BLaER1 treated with 17β-estradiol and CSF1 and Interleukin-3, amounts not matched to agents 10 nM and 100 nM (cell line): ENCODE measurements around the gene JUNB.

Experiments
- H3K27ac ChIP-seq, 11 experiments: shearing (Covaris generic); formaldehyde crosslinking; 2 replicates each; pipeline ENCODE4 v1.8.1; 2022
- H3K27me3 ChIP-seq, 11 experiments: shearing (Covaris generic); formaldehyde crosslinking; 2 replicates each; pipeline ENCODE4 v1.8.1; 2022
- H3K36me3 ChIP-seq, 11 experiments: shearing (Covaris generic); formaldehyde crosslinking; 2 replicates each; pipeline ENCODE4 v1.8.1; 2022
- H3K4me1 ChIP-seq, 10 experiments: shearing (Covaris generic); formaldehyde crosslinking; 2 replicates each; pipeline ENCODE4 v1.8.1; 2022
- H3K4me2 ChIP-seq, 11 experiments: shearing (Covaris generic); formaldehyde crosslinking; 2 replicates each; pipeline ENCODE4 v1.8.1; 2022
- H3K4me3 ChIP-seq, 10 experiments: shearing (Covaris generic); formaldehyde crosslinking; 2 replicates each; pipeline ENCODE4 v1.8.1; 2022
- H3K9ac ChIP-seq, 11 experiments: shearing (Covaris generic); formaldehyde crosslinking; 2 replicates each; pipeline ENCODE4 v1.8.1; 2022
- H3K9me3 ChIP-seq, 11 experiments: shearing (Covaris generic); formaldehyde crosslinking; replicated peaks in 1 of 11; 2 replicates each; pipeline ENCODE4 v1.8.1; 2022
- H4K20me1 ChIP-seq, 11 experiments: shearing (Covaris generic); formaldehyde crosslinking; 2 replicates each; pipeline ENCODE4 v1.8.1; 2022
- Cebpa-rat ChIP-seq, 11 experiments: shearing (Covaris generic); IDR thresholded peaks; 2 replicates each; pipeline ENCODE4 v1.8.1; 2022

The JUNB gene

DNA sequence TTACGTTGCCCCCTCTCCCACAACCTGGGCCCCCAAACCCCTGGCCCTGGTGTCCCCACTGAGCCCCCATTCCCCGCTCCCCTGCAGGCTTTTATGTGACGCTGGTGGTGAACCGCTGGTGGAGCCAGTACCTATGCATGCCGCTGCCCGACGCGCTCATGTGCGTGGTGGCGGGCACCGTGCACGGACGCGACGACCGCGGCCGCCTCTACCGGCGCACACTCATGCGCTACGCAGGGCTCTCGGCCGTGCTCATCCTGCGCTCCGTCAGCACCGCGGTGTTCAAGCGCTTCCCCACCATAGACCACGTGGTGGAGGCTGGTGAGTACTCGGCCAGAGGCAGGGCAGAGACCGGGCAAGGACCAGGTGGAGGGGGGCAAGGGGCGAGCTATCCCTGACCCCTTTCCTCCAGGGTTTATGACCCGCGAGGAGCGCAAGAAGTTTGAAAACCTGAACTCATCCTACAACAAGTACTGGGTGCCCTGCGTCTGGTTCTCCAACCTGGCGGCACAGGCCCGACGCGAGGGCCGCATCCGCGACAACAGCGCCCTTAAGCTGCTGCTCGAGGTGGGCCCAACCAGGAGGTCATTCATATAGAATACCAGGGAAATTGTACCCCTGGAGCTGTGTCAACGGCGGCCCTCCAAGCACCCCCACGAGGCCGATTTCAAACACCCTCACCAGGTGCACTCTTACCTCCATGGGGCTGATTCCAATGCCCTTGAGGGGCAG lies 36.7 kb upstream of the JUNB start:
- Histone ChIP-seq H3K4me1 (peaks cover 12 to 58% (median 42%) of the 10 kb centered on the region in 10 experiments), H3K36me3 (no peaks in the 10 kb centered on the region)
- TF ChIP-seq Cebpa-rat (IDR thresholded peaks at IDR 0.05), result no peak

DNA sequence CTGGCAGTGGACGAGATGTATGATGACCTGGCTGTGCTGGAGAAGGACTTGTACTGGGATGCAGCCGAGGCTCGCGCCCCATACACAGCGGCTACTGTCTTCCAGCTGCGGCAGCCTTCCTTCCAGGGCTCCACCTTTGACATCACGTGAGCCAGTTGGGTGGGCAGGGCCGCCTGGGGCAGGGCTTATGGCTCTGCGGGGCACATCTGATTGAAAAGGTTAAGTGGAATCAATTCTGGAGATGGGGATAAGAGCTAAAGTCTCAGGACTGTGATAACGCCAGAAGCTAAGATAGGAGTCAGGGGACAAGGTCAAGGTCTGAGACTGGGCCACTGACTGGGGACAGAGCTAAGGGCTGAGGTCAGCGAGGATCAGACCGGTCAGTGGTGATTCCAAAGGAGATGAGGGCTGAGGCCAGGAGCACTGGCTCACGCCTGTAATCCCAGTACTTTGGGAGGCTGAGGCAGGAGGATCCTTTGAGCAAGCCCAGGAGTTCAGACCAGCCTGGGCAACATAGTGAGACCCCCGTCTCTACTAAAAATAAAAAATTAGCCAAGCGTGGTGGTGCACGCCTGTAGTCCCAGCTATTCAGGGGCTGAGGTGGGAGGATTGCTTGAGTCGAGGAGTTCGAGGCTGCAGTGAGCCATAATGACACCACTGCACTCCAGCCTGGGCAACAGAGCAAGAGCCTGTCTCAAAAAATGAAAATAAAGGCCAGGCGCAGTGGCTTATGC lies 35.0 kb upstream of the JUNB start:
- Histone ChIP-seq H3K4me1 (peaks cover 0 to 41% (median 25%) of the 10 kb centered on the region in 10 experiments; a peak in 17 of 20 replicates), H3K9me3 (no peaks in the 10 kb centered on the region), H3K27ac (no peak overlapping the region), H3K4me3 (no peak overlapping the region), H3K9ac (no peak overlapping the region), H3K36me3 (no peaks in the 10 kb centered on the region), H3K27me3 (no peaks in the 10 kb centered on the region), H3K4me2 (peak overlapping the region in 9 of 11 experiments; percentile 69 to 90 (median 78); a peak in 12 of 22 replicates), H4K20me1 (no peaks in the 10 kb centered on the region)
- no peak for TF ChIP-seq Cebpa-rat (IDR thresholded peaks at IDR 0.05)

More for the DNA sequence above, 36.7 kb upstream of the JUNB start:
- Histone ChIP-seq H3K9me3 (no peaks in the 10 kb centered on the region), H3K4me2 (peak overlapping the region in 1 of 11 experiments; percentile 5; a peak in 1 of 22 replicates), H3K9ac (no peak overlapping the region), H4K20me1 (peaks cover 0 to 6% (median 0%) of the 10 kb centered on the region in 11 experiments; a peak in 1 of 22 replicates), H3K27ac (no peak overlapping the region), H3K4me3 (no peak overlapping the region), H3K27me3 (peaks cover 0 to 12% (median 0%) of the 10 kb centered on the region in 11 experiments; a peak in 1 of 22 replicates)

DNA sequence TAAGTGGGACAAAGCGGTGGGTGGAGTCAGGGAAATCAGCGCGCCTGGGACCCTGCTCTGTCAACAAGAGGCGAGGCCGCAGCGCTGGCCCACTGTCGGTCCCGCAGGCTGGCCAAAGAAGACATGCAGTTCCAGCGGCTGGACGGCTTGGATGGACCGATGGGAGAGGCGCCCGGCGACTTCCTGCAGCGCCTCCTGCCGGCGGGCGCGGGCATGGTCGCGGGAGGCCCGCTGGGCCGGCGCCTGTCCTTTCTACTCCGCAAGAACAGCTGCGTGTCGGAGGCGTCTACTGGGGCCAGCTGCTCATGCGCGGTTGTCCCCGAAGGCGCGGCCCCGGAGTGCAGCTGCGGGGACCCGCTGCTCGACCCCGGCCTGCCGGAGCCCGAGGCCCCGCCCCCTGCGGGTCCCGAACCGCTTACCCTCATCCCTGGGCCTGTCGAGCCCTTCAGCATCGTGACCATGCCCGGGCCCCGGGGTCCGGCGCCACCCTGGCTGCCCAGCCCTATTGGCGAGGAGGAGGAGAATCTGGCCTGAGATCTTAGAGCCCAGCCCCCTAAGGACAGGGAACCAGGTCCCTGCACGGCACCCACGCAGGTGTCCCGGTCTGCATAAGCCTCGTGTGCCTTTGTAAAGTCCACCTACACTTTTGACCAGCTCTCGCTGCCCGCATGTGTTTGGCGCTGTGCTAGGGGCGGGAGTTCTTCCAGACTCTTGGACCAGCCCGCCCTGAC lies 33.6 kb upstream of the JUNB start:
- H3K9ac ChIP-seq, result peak overlapping the region in 10 of 11 experiments; percentile 14 to 62 (median 44); a peak in 11 of 22 replicates
- no peak for TF ChIP-seq Cebpa-rat (IDR thresholded peaks at IDR 0.05)
- peak overlapping the region in 6 of 10 experiments; percentile 22 to 45 (median 40); a peak in 8 of 20 replicates for H3K4me3 ChIP-seq
- H3K36me3 ChIP-seq, result peaks cover 0 to 3% (median 0%) of the 10 kb centered on the region in 11 experiments; a peak in 1 of 22 replicates
- H3K4me2 ChIP-seq, result peak overlapping the region; percentile 65 to 90 (median 78)
- H3K27me3 ChIP-seq, result no peaks in the 10 kb centered on the region
- peak overlapping the region in 3 of 11 experiments; percentile 29 to 46 (median 42); a peak in 3 of 22 replicates for H3K27ac ChIP-seq
- no peaks in the 10 kb centered on the region for H4K20me1 ChIP-seq
- peaks cover 0 to 29% (median 18%) of the 10 kb centered on the region in 10 experiments; a peak in 17 of 20 replicates for H3K4me1 ChIP-seq
- H3K9me3 ChIP-seq, result no peaks in the 10 kb centered on the region

DNA sequence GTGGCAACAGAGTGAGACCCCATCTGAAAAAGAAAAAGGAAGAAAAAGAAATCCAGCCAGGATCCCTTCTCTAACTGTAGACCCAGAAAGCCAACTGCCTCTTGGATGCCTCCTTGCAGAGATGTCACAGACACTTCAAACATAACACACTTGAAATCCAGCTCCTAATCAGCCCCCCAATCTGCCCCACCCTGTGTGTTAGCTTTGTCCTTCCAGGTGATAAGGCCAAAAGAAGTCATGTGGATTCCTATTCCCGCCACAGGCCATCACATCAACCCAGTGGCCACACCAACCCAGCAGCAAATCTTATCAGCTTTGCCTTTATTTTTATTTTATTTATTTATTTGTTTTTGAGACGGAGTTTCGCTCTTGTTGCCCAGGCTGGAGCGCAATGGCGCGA lies 31.6 kb upstream of the JUNB start:
- peaks cover 0 to 20% (median 16%) of the 10 kb centered on the region in 10 experiments; a peak in 17 of 20 replicates for H3K4me1 ChIP-seq

DNA sequence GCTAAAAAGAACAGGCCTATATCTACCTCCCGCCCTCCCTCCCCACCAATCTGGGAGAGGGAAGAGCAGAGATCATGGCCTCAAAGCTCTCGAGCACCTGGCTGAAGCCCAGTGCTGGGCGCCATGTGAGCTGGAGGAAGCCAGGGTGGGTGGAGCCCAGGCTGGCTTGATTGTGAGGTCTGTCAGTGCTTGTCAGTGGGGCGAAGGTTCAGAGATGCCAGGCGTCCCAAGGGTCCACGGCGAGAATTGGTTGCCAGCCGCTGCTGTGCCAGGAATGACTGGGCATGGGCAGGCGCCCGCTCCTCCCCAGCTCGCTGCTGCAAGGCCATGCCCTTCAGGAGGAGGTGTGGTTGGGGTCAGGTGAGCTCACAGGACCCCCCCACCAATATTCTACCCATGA lies 28.2 kb upstream of the JUNB start:
- no peak overlapping the region for H3K4me3 ChIP-seq
- peaks cover 0 to 8% (median 4%) of the 10 kb centered on the region in 10 experiments; a peak in 7 of 20 replicates for H3K4me1 ChIP-seq
- no peak overlapping the region for H3K4me2 ChIP-seq
- no peaks in the 10 kb centered on the region for H3K9me3 ChIP-seq
- no peak for TF ChIP-seq Cebpa-rat (IDR thresholded peaks at IDR 0.05)
- peaks cover 0 to 6% (median 0%) of the 10 kb centered on the region in 11 experiments; a peak in 2 of 22 replicates for H4K20me1 ChIP-seq
- peaks cover 0 to 13% (median 6%) of the 10 kb centered on the region in 11 experiments; a peak in 11 of 22 replicates for H3K36me3 ChIP-seq
- H3K9ac ChIP-seq, result no peak overlapping the region
- no peaks in the 10 kb centered on the region for H3K27me3 ChIP-seq
- H3K27ac ChIP-seq, result no peak overlapping the region

More for the DNA sequence above, 31.6 kb upstream of the JUNB start:
- Histone ChIP-seq H4K20me1 (no peaks in the 10 kb centered on the region), H3K27ac (no peak overlapping the region), H3K4me2 (no peak overlapping the region), H3K36me3 (peaks cover 0 to 11% (median 6%) of the 10 kb centered on the region in 11 experiments; a peak in 11 of 22 replicates), H3K9ac (no peak overlapping the region), H3K9me3 (no peaks in the 10 kb centered on the region), H3K27me3 (no peaks in the 10 kb centered on the region), H3K4me3 (no peak overlapping the region)
- TF ChIP-seq Cebpa-rat (IDR thresholded peaks at IDR 0.05), result no peak

DNA sequence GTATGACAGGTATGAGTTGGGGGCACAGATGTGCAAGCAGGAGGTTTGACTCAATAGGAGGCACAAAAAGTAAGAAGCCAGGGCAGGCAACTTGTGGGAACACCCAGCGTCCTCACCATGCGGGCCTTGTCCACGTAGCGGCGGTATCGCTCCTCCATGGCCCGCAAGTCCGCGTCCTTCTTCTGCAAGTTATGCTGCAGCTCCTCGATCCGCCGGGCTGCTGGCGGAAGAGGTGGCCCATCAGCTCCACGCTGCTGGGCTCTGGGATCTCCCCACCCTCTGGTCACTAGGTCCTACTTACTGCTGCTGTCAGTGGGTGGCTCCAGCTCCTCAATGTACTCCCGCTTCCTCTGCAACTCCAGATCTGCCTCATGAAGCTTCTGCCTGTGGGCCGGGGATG lies 26.6 kb upstream of the JUNB start:
- Histone ChIP-seq H3K9ac (no peak overlapping the region), H3K27ac (no peak overlapping the region), H4K20me1 (peaks cover 0 to 7% (median 0%) of the 10 kb centered on the region in 11 experiments; a peak in 3 of 22 replicates), H3K4me1 (peaks cover 6 to 15% (median 10%) of the 10 kb centered on the region in 10 experiments), H3K27me3 (no peaks in the 10 kb centered on the region), H3K4me2 (no peak overlapping the region), H3K36me3 (peaks cover 0 to 13% (median 6%) of the 10 kb centered on the region in 11 experiments; a peak in 11 of 22 replicates), H3K9me3 (no peaks in the 10 kb centered on the region), H3K4me3 (no peak overlapping the region)
- no peak for TF ChIP-seq Cebpa-rat (IDR thresholded peaks at IDR 0.05)

DNA sequence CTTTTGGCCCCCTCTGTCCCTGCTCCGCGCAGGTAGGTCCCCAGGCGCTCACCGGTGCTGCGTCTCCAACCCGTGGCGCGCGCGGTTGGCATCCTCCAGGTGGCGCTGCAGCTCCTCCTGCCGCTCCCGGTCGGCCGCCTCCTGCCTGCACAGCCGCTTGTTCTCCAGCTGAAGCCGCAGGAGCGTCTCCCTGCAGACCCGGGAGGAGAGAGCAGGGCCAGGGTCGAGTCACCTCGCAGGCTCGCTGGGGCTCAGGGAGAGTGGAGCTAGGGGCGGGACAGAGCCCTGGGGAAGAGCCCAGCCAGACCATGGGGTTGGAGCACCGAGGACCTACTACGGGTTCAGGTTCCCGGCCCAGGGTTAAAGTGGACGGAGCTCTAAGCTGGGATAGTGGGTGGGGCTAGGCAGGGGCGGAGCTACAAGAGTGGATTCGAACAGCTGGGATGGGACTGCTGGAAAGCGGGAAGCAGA lies 25.2 kb upstream of the JUNB start:
- TF ChIP-seq Cebpa-rat (IDR thresholded peaks at IDR 0.05), result no peak
- H3K4me3 ChIP-seq, result peak overlapping the region; percentile 33 to 69 (median 52); a peak in 17 of 20 replicates
- peaks cover 12 to 24% (median 17%) of the 10 kb centered on the region in 10 experiments for H3K4me1 ChIP-seq
- no peaks in the 10 kb centered on the region for H3K9me3 ChIP-seq
- H3K27ac ChIP-seq, result no peak overlapping the region
- H3K36me3 ChIP-seq, result peaks cover 0 to 13% (median 6%) of the 10 kb centered on the region in 11 experiments; a peak in 11 of 22 replicates
- peak overlapping the region; percentile 65 to 93 (median 79) for H3K4me2 ChIP-seq
- peak overlapping the region in 10 of 11 experiments; percentile 3 to 61 (median 32); a peak in 12 of 22 replicates for H3K9ac ChIP-seq
- H4K20me1 ChIP-seq, result peaks cover 0 to 19% (median 0%) of the 10 kb centered on the region in 11 experiments; a peak in 5 of 22 replicates
- no peaks in the 10 kb centered on the region for H3K27me3 ChIP-seq

DNA sequence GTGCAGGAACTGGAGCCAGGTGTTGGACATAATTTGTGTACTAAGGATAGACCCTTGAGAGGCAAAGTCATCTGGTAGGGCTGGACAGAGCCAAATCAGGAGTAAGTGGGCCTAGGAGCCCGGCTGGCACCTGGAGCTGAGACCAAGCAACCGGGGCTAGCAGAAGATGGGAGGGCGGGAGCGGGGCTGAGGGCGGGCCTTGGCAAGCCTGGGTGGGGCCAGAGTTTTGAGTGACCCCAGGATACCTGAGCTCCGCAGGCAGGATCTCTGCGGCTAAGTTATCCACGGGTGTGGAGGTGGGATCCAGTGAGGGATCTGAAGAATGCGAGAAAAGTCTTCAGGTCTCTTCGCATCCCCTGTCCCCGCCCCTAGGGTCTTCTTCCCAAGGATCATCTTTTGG lies 24.1 kb upstream of the JUNB start:
- 0 out of 22 replicates have a peak overlapping the region, but pooled peaks of 1 of the 11 experiments have one; percentile 14 for H3K9ac ChIP-seq

More for the DNA sequence above, 24.1 kb upstream of the JUNB start:
- no peak overlapping the region for H3K4me3 ChIP-seq
- H3K4me1 ChIP-seq, result peaks cover 12 to 32% (median 24%) of the 10 kb centered on the region in 10 experiments
- no peak for TF ChIP-seq Cebpa-rat (IDR thresholded peaks at IDR 0.05)
- H3K4me2 ChIP-seq, result no peak overlapping the region
- peaks cover 0 to 23% (median 0%) of the 10 kb centered on the region in 11 experiments; a peak in 5 of 22 replicates for H4K20me1 ChIP-seq
- H3K36me3 ChIP-seq, result peaks cover 0 to 13% (median 6%) of the 10 kb centered on the region in 11 experiments; a peak in 11 of 22 replicates
- no peaks in the 10 kb centered on the region for H3K27me3 ChIP-seq
- no peak overlapping the region for H3K27ac ChIP-seq
- H3K9me3 ChIP-seq, result no peaks in the 10 kb centered on the region
